Dedifferentiated amniotic fluid mesenchymal stem cell (primary cell): ENCODE results near the gene DTX3.
"Not testable (repeated sequence)": the region's sequence is repeated elsewhere in the genome, so short reads cannot be mapped to it uniquely, and the experiment has no call there.

Source experiments
- DNase-seq: peaks from one replicate; pipeline ENCODE4 v3.0.0-alpha.2; 2016; ENCODE audit errors: extremely low spot score

Gene DTX3

GRCh38 chr12:57607958-57608663 is 3.5 kb downstream of the DTX3 start:
- no peak for DNase-seq

DNA sequence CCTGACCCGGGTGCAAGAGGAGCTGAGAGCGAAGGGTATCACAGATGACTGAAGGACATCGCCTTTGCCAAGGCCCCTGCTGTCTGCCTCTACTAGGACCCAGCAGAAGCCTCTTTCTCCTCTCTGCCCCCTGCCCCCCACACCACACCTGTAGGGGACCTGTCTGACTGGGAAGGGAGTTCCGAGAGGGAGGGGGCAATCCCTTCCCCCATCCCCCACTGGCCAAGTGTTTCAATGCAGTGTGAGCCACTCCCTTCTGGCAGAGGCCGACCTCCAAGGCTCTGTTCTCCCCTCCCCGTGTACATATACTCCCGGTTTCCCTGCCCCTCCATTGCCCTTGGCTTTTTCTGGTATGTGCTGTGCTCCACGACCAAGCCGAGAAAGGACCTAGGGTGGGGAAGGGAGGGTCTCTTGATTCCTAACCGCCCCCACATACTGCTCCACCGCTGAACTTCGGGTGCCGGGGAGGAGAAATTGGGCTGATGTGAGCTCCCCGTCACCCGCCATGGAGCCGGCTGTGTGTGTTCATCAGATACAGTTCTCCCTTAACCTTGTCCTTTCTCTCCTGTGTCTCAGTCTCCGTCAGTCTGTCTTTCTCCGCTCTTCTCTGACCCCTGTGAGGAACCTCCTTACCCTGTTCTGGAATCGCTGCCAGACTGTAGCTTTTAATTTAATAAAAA is 4.6 kb downstream of the DTX3 start:
- no peak for DNase-seq

DNA sequence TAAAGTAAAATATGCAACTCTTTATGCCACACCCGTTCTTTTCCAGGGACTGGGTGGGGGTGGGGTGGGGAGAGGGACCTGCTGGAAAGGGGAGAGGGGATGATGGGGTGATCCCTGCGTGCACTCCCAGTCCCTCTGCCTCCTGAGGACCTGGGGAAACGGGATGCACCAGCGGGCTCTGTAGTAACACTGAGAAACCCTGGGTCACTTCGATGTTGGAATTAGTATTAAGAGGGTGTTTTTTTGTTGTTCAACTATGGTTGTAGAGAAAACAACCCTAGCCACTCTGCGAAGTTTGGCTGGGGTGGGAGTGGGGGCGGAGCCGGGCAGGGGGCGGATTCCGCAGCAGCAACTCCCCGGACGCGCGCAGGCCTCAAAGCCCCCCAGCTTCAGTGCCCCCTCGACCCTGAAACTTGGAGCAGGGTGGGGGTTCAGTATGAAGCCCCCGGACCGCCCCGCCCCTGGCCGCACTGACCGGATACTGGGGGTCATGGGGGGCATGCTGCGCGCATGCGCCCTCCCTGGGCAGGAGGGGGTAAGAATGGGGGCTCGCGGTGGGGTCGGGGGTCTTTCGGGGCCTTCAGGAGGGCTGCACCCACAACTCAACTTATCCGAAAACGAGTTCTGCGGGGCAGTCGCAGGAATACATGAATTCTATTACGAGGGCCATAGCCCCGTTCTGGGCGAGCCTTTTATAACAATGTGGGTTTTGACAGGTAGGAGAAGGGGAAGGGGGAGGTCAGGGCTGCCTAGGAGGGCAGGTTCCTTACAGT is 5.3 kb downstream of the DTX3 start:
- no peak for DNase-seq

- DNase-seq = no peak
Measured at GRCh38 chr12:57610554-57611107, 6.0 kb downstream of the DTX3 start.

GRCh38 chr12:57611108-57611826 is 6.6 kb downstream of the DTX3 start, which contains the start of gene ARHGEF25:
TSS of gene ARHGEF25 (plus strand) at chr12:57611435. CDS start at chr12:57611895, 460 bp downstream.
- DNase-seq = no peak

- DNase-seq = no peak
Measured at GRCh38 chr12:57611827-57612710, 7.4 kb downstream of the DTX3 start.

GRCh38 chr12:57612711-57613426 is 8.2 kb downstream of the DTX3 start:
- no peak for DNase-seq

- no peak for DNase-seq
Measured at GRCh38 chr12:57613427-57614109, 8.9 kb downstream of the DTX3 start.

DNA sequence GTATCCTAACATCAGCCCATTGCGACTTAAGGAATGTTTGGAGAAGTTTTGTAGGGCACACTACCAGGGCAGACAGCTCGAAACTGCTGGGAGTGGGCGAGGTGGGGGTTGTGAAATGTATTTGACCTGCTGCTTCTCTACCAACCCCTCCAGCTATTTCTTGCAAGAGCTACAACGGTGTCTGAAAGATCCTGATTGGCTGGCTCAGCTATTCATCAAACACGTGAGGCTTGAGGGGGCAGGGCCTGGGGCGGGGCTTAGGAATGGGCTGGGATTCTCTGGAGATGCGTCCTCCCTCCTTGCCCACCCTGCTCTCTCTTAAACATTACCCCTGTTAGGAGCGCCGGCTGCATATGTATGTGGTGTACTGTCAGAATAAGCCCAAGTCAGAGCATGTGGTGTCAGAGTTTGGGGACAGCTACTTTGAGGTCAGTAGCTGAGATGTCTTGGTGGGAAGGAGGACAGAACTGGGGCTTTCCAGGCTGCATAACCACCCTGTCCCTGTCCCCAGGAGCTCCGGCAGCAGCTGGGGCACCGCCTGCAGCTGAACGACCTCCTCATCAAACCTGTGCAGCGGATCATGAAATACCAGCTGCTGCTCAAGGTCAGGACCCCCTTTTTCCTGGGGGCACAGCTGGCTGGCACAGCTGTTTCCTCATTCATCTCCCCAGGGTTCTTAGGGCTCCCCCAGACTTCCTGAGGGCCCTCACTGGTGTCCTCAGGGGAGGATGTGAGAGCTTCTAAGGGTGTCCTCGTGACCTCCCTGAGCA is 9.7 kb downstream of the DTX3 start:
- no peak for DNase-seq

- no peak for DNase-seq
Measured at GRCh38 chr12:57614948-57615500, 10.4 kb downstream of the DTX3 start.

GRCh38 chr12:57615637-57616036 is 11.0 kb downstream of the DTX3 start:
- DNase-seq = no peak

DNA sequence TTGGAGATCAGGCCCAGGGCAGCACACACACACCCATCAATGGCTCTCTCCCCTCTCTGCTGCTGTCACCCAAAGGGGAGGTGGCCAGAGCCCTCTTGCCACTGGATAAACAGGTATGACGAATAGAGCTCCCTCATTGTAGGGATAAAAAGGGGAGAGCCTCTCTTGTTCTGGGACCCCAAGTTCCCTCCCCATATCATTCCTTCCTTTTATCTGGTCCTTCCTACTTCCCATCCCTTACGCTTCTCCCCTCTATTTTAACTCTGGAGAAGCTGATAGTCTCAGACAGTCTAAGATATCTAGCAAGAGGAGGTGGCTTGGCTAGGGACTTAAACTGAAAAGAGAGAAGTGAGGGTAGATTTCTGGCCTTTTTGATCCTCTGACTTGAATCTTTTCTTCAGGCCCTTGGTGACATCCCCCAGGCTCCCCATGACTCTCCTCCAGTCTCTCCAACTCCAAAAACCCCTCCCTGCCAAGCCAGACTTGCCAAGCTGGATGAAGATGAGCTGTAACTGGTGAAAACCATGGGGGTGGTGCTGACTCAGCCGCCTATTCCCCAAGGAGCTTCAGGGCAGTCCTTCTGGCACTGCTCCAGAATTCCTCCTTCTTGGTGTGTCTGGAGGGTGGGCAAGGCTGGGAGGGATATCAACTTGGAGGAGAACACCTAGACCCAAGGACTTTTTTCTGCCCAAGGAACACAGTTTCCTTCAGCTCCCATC is 11.9 kb downstream of the DTX3 start:
- DNase-seq = no peak

- DNase-seq = no peak
Measured at GRCh38 chr12:57617942-57618341, 13.3 kb downstream of the DTX3 start.

GRCh38 chr12:57618431-57618830 is 13.8 kb downstream of the DTX3 start:
- DNase-seq = not testable (repeated sequence)

GRCh38 chr12:57618966-57619433 is 14.4 kb downstream of the DTX3 start:
- DNase-seq = no peak

- no peak for DNase-seq
Measured at GRCh38 chr12:57619434-57620244, 15.0 kb downstream of the DTX3 start.
